ENCODE data around the gene BDKRB2. TPM values are rescaled to one million over a fixed set of nuclear protein-coding genes. Genes with fewer than 3 reads are reported as not detected.

The BDKRB2 gene
- polyA plus RNA-seq, 6 donors from 2014 or later: not detected

- Mint-ChIP-seq H3K27ac (peak overlapping the region in 2 of 6 donors; percentile 51 to 73), H3K4me1 (peaks cover 10 to 25% (median 14%) of the 10 kb centered on the region in 3 donors), H3K9me3 (no peaks in the 10 kb centered on the region), H3K36me3 (peaks cover 0 to 8% of the 10 kb centered on the region in 2 donors), H3K4me3 (peak overlapping the region in 3 of 8 donors; percentile 18 to 55 (median 37)), H3K27me3 (peaks cover 13 to 52% (median 41%) of the 10 kb centered on the region in 3 donors)
- ATAC-seq (ENCODE audit: low read depth in 2 of 2) (no peak), DNase-seq (no peak)
These were observed 7.3 kb upstream of the BDKRB2 start for GRCh38 chr14:96197163-96197852.

- no peak for ATAC-seq (ENCODE audit: low read depth in 2 of 2)
- peaks cover 19 to 54% (median 41%) of the 10 kb centered on the region in 3 donors for H3K27me3 Mint-ChIP-seq
- H3K4me3 Mint-ChIP-seq: peak overlapping the region in 2 of 8 donors; percentile 55 to 59
- DNase-seq: no peak
- peaks cover 10 to 25% (median 14%) of the 10 kb centered on the region in 3 donors for H3K4me1 Mint-ChIP-seq
- H3K9me3 Mint-ChIP-seq: no peaks in the 10 kb centered on the region
- H3K36me3 Mint-ChIP-seq: peaks cover 0 to 15% of the 10 kb centered on the region in 2 donors
- H3K27ac Mint-ChIP-seq: peak overlapping the region in 1 of 6 donors; percentile 73
These were observed 6.7 kb upstream of the BDKRB2 start for GRCh38 chr14:96197969-96198368.

GRCh38 chr14:96198430-96199130 is 6.1 kb upstream of the BDKRB2 start:
- H3K4me3 Mint-ChIP-seq: peak overlapping the region in 6 of 8 donors; percentile 21 to 82 (median 62)
- peaks cover 0 to 16% of the 10 kb centered on the region in 2 donors for H3K36me3 Mint-ChIP-seq
- H3K27me3 Mint-ChIP-seq: peaks cover 21 to 57% (median 44%) of the 10 kb centered on the region in 3 donors
- peaks cover 10 to 25% (median 14%) of the 10 kb centered on the region in 3 donors for H3K4me1 Mint-ChIP-seq
- peak in 1 of 2 donors; percentile 23 for ATAC-seq (ENCODE audit: low read depth in 2 of 2)
- H3K9me3 Mint-ChIP-seq: no peaks in the 10 kb centered on the region
- peak overlapping the region in 4 of 6 donors; percentile 28 to 87 (median 62) for H3K27ac Mint-ChIP-seq
- no peak for DNase-seq

GRCh38 chr14:96201157-96201556 is 3.5 kb upstream of the BDKRB2 start:
- ATAC-seq (ENCODE audit: low read depth in 2 of 2) (no peak), DNase-seq (no peak)
- no peaks in the 10 kb centered on the region for H3K9me3 Mint-ChIP-seq

GRCh38 chr14:96201965-96202364 is 2.7 kb upstream of the BDKRB2 start:
- peaks cover 27 to 78% (median 46%) of the 10 kb centered on the region in 3 donors for H3K27me3 Mint-ChIP-seq
- no peak for DNase-seq
- no peaks in the 10 kb centered on the region for H3K9me3 Mint-ChIP-seq
- H3K4me3 Mint-ChIP-seq: peak overlapping the region in 1 of 8 donors; percentile 64
- peak overlapping the region in 1 of 6 donors; percentile 39 for H3K27ac Mint-ChIP-seq
- no peak for ATAC-seq (ENCODE audit: low read depth in 2 of 2)
- H3K4me1 Mint-ChIP-seq: peaks cover 5 to 34% (median 24%) of the 10 kb centered on the region in 3 donors
- H3K36me3 Mint-ChIP-seq: peaks cover 0 to 16% of the 10 kb centered on the region in 2 donors

More at GRCh38 chr14:96201157-96201556, 3.5 kb upstream of the BDKRB2 start:
- Mint-ChIP-seq H3K4me3 (no peak overlapping the region), H3K4me1 (peaks cover 5 to 34% (median 24%) of the 10 kb centered on the region in 3 donors), H3K27me3 (peaks cover 30 to 72% (median 45%) of the 10 kb centered on the region in 3 donors), H3K36me3 (peaks cover 0 to 16% of the 10 kb centered on the region in 2 donors), H3K27ac (no peak overlapping the region)

GRCh38 chr14:96202441-96203094 is 2.1 kb upstream of the BDKRB2 start:
- no peak overlapping the region for H3K4me3 Mint-ChIP-seq
- ATAC-seq (ENCODE audit: low read depth in 2 of 2) (no peak), DNase-seq (no peak)
- peaks cover 0 to 16% of the 10 kb centered on the region in 2 donors for H3K36me3 Mint-ChIP-seq
- peaks cover 31 to 78% (median 46%) of the 10 kb centered on the region in 3 donors for H3K27me3 Mint-ChIP-seq
- H3K9me3 Mint-ChIP-seq: no peaks in the 10 kb centered on the region
- no peak overlapping the region for H3K27ac Mint-ChIP-seq
- peaks cover 5 to 34% (median 20%) of the 10 kb centered on the region in 3 donors for H3K4me1 Mint-ChIP-seq

GRCh38 chr14:96203116-96203515 is 1.5 kb upstream of the BDKRB2 start:
- Mint-ChIP-seq H3K4me1 (peaks cover 5 to 31% (median 17%) of the 10 kb centered on the region in 3 donors), H3K27me3 (peaks cover 35 to 76% (median 49%) of the 10 kb centered on the region in 3 donors), H3K9me3 (no peaks in the 10 kb centered on the region), H3K27ac (no peak overlapping the region), H3K36me3 (peaks cover 0 to 16% of the 10 kb centered on the region in 2 donors), H3K4me3 (peak overlapping the region in 1 of 8 donors; percentile 32)
- no peak for ATAC-seq (ENCODE audit: low read depth in 2 of 2)
- DNase-seq: no peak

GRCh38 chr14:96203635-96204034 is 1.0 kb upstream of the BDKRB2 start:
- no peak for DNase-seq
- peaks cover 2 to 26% (median 13%) of the 10 kb centered on the region in 3 donors for H3K4me1 Mint-ChIP-seq
- ATAC-seq (ENCODE audit: low read depth in 2 of 2): no peak
- H3K27ac Mint-ChIP-seq: no peak overlapping the region
- H3K4me3 Mint-ChIP-seq: peak overlapping the region in 1 of 8 donors; percentile 47
- peaks cover 0 to 16% of the 10 kb centered on the region in 2 donors for H3K36me3 Mint-ChIP-seq
- H3K9me3 Mint-ChIP-seq: no peaks in the 10 kb centered on the region
- peaks cover 36 to 81% (median 54%) of the 10 kb centered on the region in 3 donors for H3K27me3 Mint-ChIP-seq

GRCh38 chr14:96205059-96205977 is 679 bp downstream of the BDKRB2 start:
- H3K4me1 Mint-ChIP-seq: peaks cover 0 to 18% (median 10%) of the 10 kb centered on the region in 3 donors
- H3K27me3 Mint-ChIP-seq: peaks cover 43 to 85% (median 59%) of the 10 kb centered on the region in 3 donors
- H3K27ac Mint-ChIP-seq: peak overlapping the region in 1 of 6 donors; percentile 47
- ATAC-seq (ENCODE audit: low read depth in 2 of 2) (peak; percentile 41 to 43), DNase-seq (no peak)
- no peaks in the 10 kb centered on the region for H3K9me3 Mint-ChIP-seq
- peak overlapping the region in 2 of 8 donors; percentile 28 to 65 for H3K4me3 Mint-ChIP-seq
- peaks cover 0 to 16% of the 10 kb centered on the region in 2 donors for H3K36me3 Mint-ChIP-seq

- H3K27me3 Mint-ChIP-seq: peaks cover 45 to 81% (median 66%) of the 10 kb centered on the region in 3 donors
These were observed 1.3 kb downstream of the BDKRB2 start for GRCh38 chr14:96205978-96206360.

GRCh38 chr14:96206461-96206860 is 1.8 kb downstream of the BDKRB2 start:
- ATAC-seq (ENCODE audit: low read depth in 2 of 2): no peak
- Mint-ChIP-seq H3K27ac (no peak overlapping the region), H3K4me1 (peaks cover 0 to 18% (median 10%) of the 10 kb centered on the region in 3 donors), H3K36me3 (peaks cover 0 to 16% of the 10 kb centered on the region in 2 donors), H3K9me3 (peaks cover 0 to 6% (median 2%) of the 10 kb centered on the region in 7 donors), H3K27me3 (peaks cover 45 to 82% (median 66%) of the 10 kb centered on the region in 3 donors), H3K4me3 (no peak overlapping the region)
- no peak for DNase-seq

More at GRCh38 chr14:96205978-96206360, 1.3 kb downstream of the BDKRB2 start:
- no peak for DNase-seq
- H3K9me3 Mint-ChIP-seq: peaks cover 0 to under 1% (median 0%) of the 10 kb centered on the region in 7 donors
- no peak overlapping the region for H3K4me3 Mint-ChIP-seq
- H3K4me1 Mint-ChIP-seq: peaks cover 0 to 18% (median 10%) of the 10 kb centered on the region in 3 donors
- no peak for ATAC-seq (ENCODE audit: low read depth in 2 of 2)
- H3K27ac Mint-ChIP-seq: peak overlapping the region in 1 of 6 donors; percentile 47
- peaks cover 0 to 16% of the 10 kb centered on the region in 2 donors for H3K36me3 Mint-ChIP-seq

GRCh38 chr14:96207686-96208085 is 3.0 kb downstream of the BDKRB2 start:
- H3K27me3 Mint-ChIP-seq: peaks cover 43 to 79% (median 62%) of the 10 kb centered on the region in 3 donors
- peaks cover 0 to 4% of the 10 kb centered on the region in 2 donors for H3K36me3 Mint-ChIP-seq
- DNase-seq (no peak), ATAC-seq (ENCODE audit: low read depth in 2 of 2) (no peak)
- H3K27ac Mint-ChIP-seq: no peak overlapping the region
- peaks cover 3 to 17% (median 9%) of the 10 kb centered on the region in 7 donors for H3K9me3 Mint-ChIP-seq
- H3K4me3 Mint-ChIP-seq: no peak overlapping the region
- peaks cover 0 to 18% (median 10%) of the 10 kb centered on the region in 3 donors for H3K4me1 Mint-ChIP-seq

All from naive B cell (primary cell).